ENCODE measurements around the gene NTM. TPM values are rescaled to one million over a fixed set of nuclear protein-coding genes. Genes with fewer than 3 reads are reported as not detected.
"Not testable (repeated sequence)": the region's sequence is repeated elsewhere in the genome, so short reads cannot be mapped to it uniquely, and the experiment has no call there.

Gene NTM
- total and polyA plus RNA-seq, 10 donors, result 0.13 to 1.6 (median 0.67) TPM

DNA sequence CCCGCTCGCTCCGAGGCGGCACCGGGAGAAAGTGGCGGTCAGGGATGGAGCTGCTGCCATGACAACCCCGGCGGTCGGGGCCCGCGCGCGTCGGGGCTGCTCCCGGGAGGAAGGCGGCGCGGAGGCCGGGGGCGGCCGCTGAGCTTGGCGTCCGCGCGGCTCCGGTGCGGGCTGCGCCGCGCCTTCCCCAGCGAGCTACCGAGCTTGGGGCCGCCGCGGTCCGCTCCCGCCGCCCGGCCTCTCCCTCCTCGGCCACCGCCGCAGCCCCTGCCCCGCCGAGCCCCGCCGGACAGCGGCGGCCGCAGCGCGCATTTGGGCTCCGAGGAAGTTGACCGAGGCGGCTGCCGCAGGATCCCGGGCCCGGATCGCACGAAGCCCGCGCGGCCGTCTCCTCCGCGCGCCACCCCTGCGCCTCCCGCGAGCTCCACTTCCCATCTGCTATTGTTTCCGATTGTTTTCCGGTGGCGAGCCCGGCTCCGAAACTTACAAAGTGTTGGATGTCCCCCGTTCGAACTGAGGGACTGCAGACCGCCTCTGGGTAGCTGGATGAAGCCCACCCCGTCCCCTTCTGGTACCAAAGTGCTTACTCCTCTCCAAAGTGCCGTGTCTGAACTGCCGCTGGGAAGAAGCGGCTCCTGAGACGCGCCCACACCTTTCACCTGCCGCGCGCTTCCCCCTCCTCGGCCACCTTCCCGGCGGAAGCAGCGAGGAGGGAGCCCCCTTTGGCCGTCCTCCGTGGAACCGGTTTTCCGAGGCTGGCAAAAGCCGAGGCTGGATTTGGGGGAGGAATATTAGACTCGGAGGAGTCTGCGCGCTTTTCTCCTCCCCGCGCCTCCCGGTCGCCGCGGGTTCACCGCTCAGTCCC lies 540.3 kb downstream of the NTM start:
- H3K27me3 ChIP-seq (replicated peaks in 1 of 7), result peaks cover 0 to 68% (median 29%) of the 10 kb centered on the region in 7 donors
- WGBS, 5 donors, result 1 to 8% (median 4%) methylated on average over 48 to 105 of the region's 105 CpGs
- intact Hi-C loops (cut with DNase I; ENCODE audit: low total_unique reads), result no loop called here
- peak overlapping the region in 5 of 8 donors; percentile 15 to 57 (median 20) for H3K4me3 ChIP-seq
- TF ChIP-seq POLR2A (IDR thresholded peaks at IDR 0.05) (no peak), POLR2AphosphoS5 (IDR thresholded peaks at IDR 0.05) (no peak)
- TF ChIP-seq, protein P1, sequence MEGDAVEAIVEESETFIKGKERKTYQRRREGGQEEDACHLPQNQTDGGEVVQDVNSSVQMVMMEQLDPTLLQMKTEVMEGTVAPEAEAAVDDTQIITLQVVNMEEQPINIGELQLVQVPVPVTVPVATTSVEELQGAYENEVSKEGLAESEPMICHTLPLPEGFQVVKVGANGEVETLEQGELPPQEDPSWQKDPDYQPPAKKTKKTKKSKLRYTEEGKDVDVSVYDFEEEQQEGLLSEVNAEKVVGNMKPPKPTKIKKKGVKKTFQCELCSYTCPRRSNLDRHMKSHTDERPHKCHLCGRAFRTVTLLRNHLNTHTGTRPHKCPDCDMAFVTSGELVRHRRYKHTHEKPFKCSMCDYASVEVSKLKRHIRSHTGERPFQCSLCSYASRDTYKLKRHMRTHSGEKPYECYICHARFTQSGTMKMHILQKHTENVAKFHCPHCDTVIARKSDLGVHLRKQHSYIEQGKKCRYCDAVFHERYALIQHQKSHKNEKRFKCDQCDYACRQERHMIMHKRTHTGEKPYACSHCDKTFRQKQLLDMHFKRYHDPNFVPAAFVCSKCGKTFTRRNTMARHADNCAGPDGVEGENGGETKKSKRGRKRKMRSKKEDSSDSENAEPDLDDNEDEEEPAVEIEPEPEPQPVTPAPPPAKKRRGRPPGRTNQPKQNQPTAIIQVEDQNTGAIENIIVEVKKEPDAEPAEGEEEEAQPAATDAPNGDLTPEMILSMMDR (IDR thresholded peaks at IDR 0.05 in 8 of 11, conservative IDR thresholded peaks at IDR 0.05 in 3 of 11), result peak in 1 of 11 experiments; percentile 10
- no peaks in the 10 kb centered on the region for H3K36me3 ChIP-seq
- peak; percentile 59 for DNase-seq
- no peaks in the 10 kb centered on the region for H3K9me3 ChIP-seq
- peaks cover 0 to 12% (median 7%) of the 10 kb centered on the region in 6 donors for H3K4me1 ChIP-seq
- H3K27ac ChIP-seq, result no peak overlapping the region

DNA sequence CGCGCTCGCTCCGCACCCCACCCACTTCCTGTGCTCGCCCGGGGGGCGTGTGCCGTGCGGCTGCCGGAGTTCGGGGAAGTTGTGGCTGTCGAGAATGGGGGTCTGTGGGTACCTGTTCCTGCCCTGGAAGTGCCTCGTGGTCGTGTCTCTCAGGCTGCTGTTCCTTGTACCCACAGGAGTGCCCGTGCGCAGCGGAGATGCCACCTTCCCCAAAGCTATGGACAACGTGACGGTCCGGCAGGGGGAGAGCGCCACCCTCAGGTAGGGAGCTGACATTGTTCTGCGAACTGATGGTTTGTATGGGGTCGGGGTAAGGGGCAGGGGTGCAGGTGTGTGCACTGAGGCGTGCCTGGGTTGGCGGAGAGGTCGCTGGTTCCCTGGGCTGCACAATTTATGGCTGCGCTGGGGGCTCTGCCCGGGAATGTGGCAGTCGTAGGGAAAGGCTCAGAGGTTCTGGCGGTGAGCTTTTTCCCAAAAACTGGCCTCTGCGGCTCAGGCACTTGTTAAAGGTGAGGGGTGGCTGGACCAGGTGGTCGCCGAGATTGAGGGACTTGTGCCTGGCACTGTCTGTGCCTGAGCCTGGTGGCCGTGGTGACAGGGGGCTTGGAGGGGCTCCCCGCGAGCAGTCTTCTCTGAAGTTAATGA lies 541.1 kb downstream of the NTM start:
- TF ChIP-seq, protein P1 (IDR thresholded peaks at IDR 0.05 in 8 of 11, conservative IDR thresholded peaks at IDR 0.05 in 3 of 11), result peak in 2 of 11 experiments; percentile 15 to 26
- DNase-seq; H3K36me3 ChIP-seq; intact Hi-C loops (cut with DNase I; ENCODE audit: low total_unique reads); H3K9me3 ChIP-seq; H3K27ac ChIP-seq: not testable (repeated sequence)
- Histone ChIP-seq H3K4me3 (peak overlapping the region in 3 of 8 donors; percentile 15 to 57 (median 37)), H3K27me3 (replicated peaks in 1 of 7) (peaks cover 0 to 68% (median 29%) of the 10 kb centered on the region in 7 donors), H3K4me1 (peaks cover 0 to 12% (median 7%) of the 10 kb centered on the region in 6 donors)
- WGBS, 5 donors, result 5 to 34% (median 14%) methylated on average over 16 to 36 of the region's 36 CpGs

DNA sequence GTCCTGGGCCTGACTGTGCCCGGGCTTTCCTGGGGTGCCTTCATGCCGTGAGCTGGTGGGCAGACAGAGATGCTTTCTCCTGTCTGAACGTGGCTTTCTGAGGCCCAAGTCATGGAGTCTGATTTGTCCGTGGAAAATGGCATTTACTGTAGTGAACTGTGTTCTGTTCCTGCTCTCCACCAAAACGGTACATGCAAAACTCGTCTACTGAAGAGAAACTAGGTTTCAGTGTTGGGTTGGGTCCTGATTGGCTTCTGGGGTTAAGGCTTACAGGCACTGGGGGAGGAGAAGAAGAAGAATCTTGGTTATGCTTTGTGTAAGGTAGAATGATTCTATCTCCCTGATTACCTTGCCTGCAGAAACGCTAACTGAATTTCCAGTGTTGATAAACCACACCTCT lies 541.7 kb downstream of the NTM start:
- WGBS, 5 donors, result 55 to 71% (median 65%) methylated on average over 5 to 7 of the region's 7 CpGs
- H3K36me3 ChIP-seq, result no peaks in the 10 kb centered on the region
- peaks cover 0 to 12% (median 7%) of the 10 kb centered on the region in 6 donors for H3K4me1 ChIP-seq
- intact Hi-C loops (cut with DNase I; ENCODE audit: low total_unique reads), result no loop called here
- peaks cover 0 to 63% (median 29%) of the 10 kb centered on the region in 7 donors for H3K27me3 ChIP-seq (replicated peaks in 1 of 7)
- no peak for DNase-seq
- no peak overlapping the region for H3K27ac ChIP-seq
- no peaks in the 10 kb centered on the region for H3K9me3 ChIP-seq
- no peak overlapping the region for H3K4me3 ChIP-seq
- no peak for TF ChIP-seq POLR2AphosphoS5 (IDR thresholded peaks at IDR 0.05)
- no peak for TF ChIP-seq POLR2A (IDR thresholded peaks at IDR 0.05)
- TF ChIP-seq, protein P1 (IDR thresholded peaks at IDR 0.05 in 8 of 11, conservative IDR thresholded peaks at IDR 0.05 in 3 of 11), result no peak

DNA sequence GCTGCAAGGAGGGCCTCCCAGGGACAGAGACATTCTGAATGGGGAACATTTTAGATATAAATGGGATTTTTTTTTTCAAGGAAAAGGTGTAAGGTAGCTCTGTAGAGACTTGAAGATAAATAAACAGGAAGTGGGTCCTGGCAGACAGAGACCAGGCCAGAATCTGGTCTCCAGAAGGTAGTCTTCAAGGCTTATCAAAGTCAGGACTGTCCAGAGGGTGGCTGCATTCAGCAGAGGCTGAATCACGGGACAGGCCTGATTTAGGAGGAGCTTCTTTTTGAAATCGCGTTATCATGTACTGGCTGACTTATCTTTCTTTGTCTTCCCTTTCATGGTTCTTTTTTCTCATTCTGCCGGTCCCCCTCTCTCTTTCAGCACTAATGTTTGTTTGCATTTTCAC lies 542.9 kb downstream of the NTM start:
- TF ChIP-seq POLR2AphosphoS5 (IDR thresholded peaks at IDR 0.05) (no peak), POLR2A (IDR thresholded peaks at IDR 0.05) (no peak)
- TF ChIP-seq, protein P1 (IDR thresholded peaks at IDR 0.05 in 8 of 11, conservative IDR thresholded peaks at IDR 0.05 in 3 of 11), result no peak
- WGBS, 5 donors, result 78 to 94% (median 82%) methylated on average over 4 of the region's 4 CpGs
- H3K4me3 ChIP-seq, result no peak overlapping the region
- no peaks in the 10 kb centered on the region for H3K36me3 ChIP-seq
- peaks cover 0 to 12% (median 7%) of the 10 kb centered on the region in 6 donors for H3K4me1 ChIP-seq
- H3K27ac ChIP-seq, result no peak overlapping the region
- no peak for DNase-seq
- peaks cover 0 to 51% (median 29%) of the 10 kb centered on the region in 7 donors for H3K27me3 ChIP-seq (replicated peaks in 1 of 7)
- H3K9me3 ChIP-seq, result no peaks in the 10 kb centered on the region
- intact Hi-C loops (cut with DNase I; ENCODE audit: low total_unique reads), result no loop called here

All from spleen (tissue), 11 donors.